CD14-positive monocyte (primary cell): ENCODE results near the gene FADS3. TPM values are rescaled to one million over a fixed set of nuclear protein-coding genes. Genes with fewer than 3 reads are reported as not detected.

Experiments
- DNase-seq, 3 donors: peaks; one replicate each; pipeline ENCODE4 v3.0.0-alpha.2; 2011 to 2022
- H2AFZ ChIP-seq: 2 replicates; pipeline ENCODE4 v1.6.0; 2012; ENCODE audit warnings: mild to moderate bottlenecking, low read depth, low read length, inconsistent platforms; ENCODE audit not compliant: insufficient read depth, poor library complexity, severe bottlenecking
- H3K27ac ChIP-seq, 2 donors: 1 replicate in 1 of 2; 2 replicates in 1 of 2; pipeline ENCODE4 v1.5.1; 2012 to 2013; ENCODE audit warnings: low read length in 2 of 2, control low read depth in 1 of 2, inconsistent platforms in 1 of 2, low read depth in 1 of 2, mild to moderate bottlenecking in 1 of 2
- H3K27me3 ChIP-seq, 2 donors: one replicate each; pipeline versions ENCODE4 v1.6.0 to v1.6.1; 2011 to 2013; ENCODE audit warnings: low read length in 2 of 2; ENCODE audit not compliant: control insufficient read depth in 2 of 2, insufficient read depth in 2 of 2
- H3K36me3 ChIP-seq, 2 donors: replicated peaks in 1 of 2; 1 replicate in 1 of 2; 2 replicates in 1 of 2; pipeline versions ENCODE4 v1.5.1 to v1.6.1; 2012 to 2013; ENCODE audit warnings: low read length in 2 of 2, control low read depth in 1 of 2, inconsistent platforms in 1 of 2, mild to moderate bottlenecking in 1 of 2; ENCODE audit not compliant: insufficient read depth in 2 of 2, control insufficient read depth in 1 of 2
- H3K4me1 ChIP-seq, 2 donors: 1 replicate in 1 of 2; 2 replicates in 1 of 2; pipeline versions ENCODE4 v1.5.1 to v1.6.1; 2012 to 2013; ENCODE audit warnings: low read length in 2 of 2, control low read depth in 1 of 2, inconsistent platforms in 1 of 2, mild to moderate bottlenecking in 1 of 2, moderate library complexity in 1 of 2; ENCODE audit not compliant: insufficient read depth in 2 of 2, control insufficient read depth in 1 of 2
- H3K4me2 ChIP-seq: replicated peaks from 2 replicates; pipeline ENCODE3; 2012; ENCODE audit warnings: low read length, moderate library complexity, mild to moderate bottlenecking; ENCODE audit not compliant: poor library complexity, severe bottlenecking; ENCODE audit errors: extremely low read depth
- H3K4me3 ChIP-seq, 3 experiments: fragments of 200-600 bp in 1 of 3; sonication (generic) in 1 of 3; replicated peaks in 1 of 3; 1 replicate in 2 of 3; 2 replicates in 1 of 3; pipeline ENCODE4 v1.5.1; 2011 to 2013; ENCODE audit warnings: low read length in 3 of 3, mild to moderate bottlenecking in 3 of 3, control low read depth in 2 of 3, low read depth in 2 of 3, inconsistent platforms in 1 of 3, moderate library complexity in 1 of 3
- H3K79me2 ChIP-seq: 2 replicates; pipeline ENCODE4 v1.6.0; 2012; ENCODE audit warnings: mild to moderate bottlenecking, control low read depth, inconsistent platforms, low read length, moderate library complexity; ENCODE audit not compliant: insufficient read depth
- H3K9ac ChIP-seq: 2 replicates; pipeline ENCODE4 v1.6.0; 2017; ENCODE audit warnings: low read length, mild to moderate bottlenecking; ENCODE audit not compliant: insufficient read depth, poor library complexity, severe bottlenecking
- H3K9me3 ChIP-seq, 2 donors: replicated peaks in 1 of 2; 1 replicate in 1 of 2; 2 replicates in 1 of 2; pipeline versions ENCODE4 v1.5.1 to v1.6.1; 2012 to 2013; ENCODE audit warnings: low read length in 2 of 2, control low read depth in 1 of 2; ENCODE audit not compliant: control insufficient read depth in 1 of 2, insufficient read depth in 1 of 2
- H4K20me1 ChIP-seq: 2 replicates; pipeline ENCODE4 v1.6.0; 2012; ENCODE audit warnings: mild to moderate bottlenecking, low read length, control low read depth, moderate library complexity; ENCODE audit not compliant: insufficient read depth
- H3K27ac Mint-ChIP-seq, 7 donors: one replicate each; pipeline ENCODE4 v1.8.0; 2020; ENCODE audit warnings: mild to moderate bottlenecking in 7 of 7, mixed read lengths in 7 of 7, moderate library complexity in 6 of 7, inconsistent platforms in 2 of 7
- H3K27me3 Mint-ChIP-seq, 3 donors: one replicate each; pipeline ENCODE4 v1.8.0; 2021 to 2022; ENCODE audit warnings: low read depth in 3 of 3, mild to moderate bottlenecking in 3 of 3, mixed read lengths in 3 of 3, moderate library complexity in 3 of 3, inconsistent platforms in 1 of 3
- H3K36me3 Mint-ChIP-seq, 2 donors: one replicate each; pipeline ENCODE4 v1.8.0; 2020; ENCODE audit warnings: mixed read lengths in 2 of 2, inconsistent platforms in 1 of 2, mild to moderate bottlenecking in 1 of 2
- H3K4me1 Mint-ChIP-seq: one replicate; pipeline ENCODE4 v1.8.0; 2020; ENCODE audit warnings: mild to moderate bottlenecking, mixed read lengths
- H3K4me3 Mint-ChIP-seq, 2 donors: one replicate each; pipeline ENCODE4 v1.8.0; 2020; ENCODE audit warnings: mild to moderate bottlenecking in 2 of 2, mixed read lengths in 2 of 2, moderate library complexity in 1 of 2
- H3K9me3 Mint-ChIP-seq, 7 donors: one replicate each; pipeline ENCODE4 v1.8.0; 2020 to 2022; ENCODE audit warnings: mixed read lengths in 7 of 7, mild to moderate bottlenecking in 6 of 7, moderate library complexity in 6 of 7, inconsistent platforms in 2 of 7
- CTCF ChIP-seq: fragments of 200-600 bp; IDR thresholded peaks from one replicate; pipeline ENCODE4 v1.8.0; 2022; ENCODE audit warnings: antibody characterized with exemption, mild to moderate bottlenecking
- WGBS: methylation state at CpG from one replicate; pipeline ENCODE4 v1.1.5; 2013; ENCODE audit warnings: missing lambda C conversion rate; ENCODE audit not compliant: insufficient coverage; 5-methylcytosine and 5-hydroxymethylcytosine counted together
- intact Hi-C, 2 donors: fragments of 100-400 bp; cut with micrococcal nuclease; formaldehyde crosslinking; loops; one replicate each; pipeline versions ENCODE4 v1.15.0 to v1.15.1; 2023
- polyA plus RNA-seq, 3 donors: library from polyadenylated mRNA; depleted of rRNA in 1 of 3; unstranded in 2 of 3; stranded (reverse) in 1 of 3; fragments of 300-500 nt in 2 of 3; fragments of >200 nt in 1 of 3; fragmentation: Illumina TruSeq in 2 of 3; gene quantifications; 1 replicate in 2 of 3; 2 replicates in 1 of 3; pipeline ENCODE4 v1.2.3, GENCODE V29; 2012 to 2021

The FADS3 gene
- polyA plus RNA-seq, 3 donors, result 2.5 to 6.8 (median 5.8) TPM

GRCh38 chr11:61924064-61924455 lies 32.7 kb upstream of the FADS3 start:
- H3K9ac ChIP-seq, result no peak overlapping the region
- peaks cover 0 to 7% of the 10 kb centered on the region in 2 donors for H3K27me3 ChIP-seq
- no peak overlapping the region for H3K4me2 ChIP-seq
- no peak overlapping the region for H2AFZ ChIP-seq
- H3K36me3 ChIP-seq, result no peaks in the 10 kb centered on the region
- intact Hi-C loops, result no loop called here
- H3K9me3 Mint-ChIP-seq, result peaks cover 0 to 3% (median 0%) of the 10 kb centered on the region in 7 donors
- H3K27ac ChIP-seq, result no peak overlapping the region
- 83% methylated on average over 4 of the region's 6 CpGs for WGBS
- no peaks in the 10 kb centered on the region for H3K79me2 ChIP-seq
- DNase-seq, result no peak
- peaks cover 32% of the 10 kb centered on the region in 2 donors for H3K4me1 ChIP-seq
- H3K27ac Mint-ChIP-seq, result no peak overlapping the region
- no peak overlapping the region for H3K4me3 Mint-ChIP-seq
- no peak for TF ChIP-seq CTCF
- no peaks in the 10 kb centered on the region for H3K36me3 Mint-ChIP-seq
- no peaks in the 10 kb centered on the region for H4K20me1 ChIP-seq
- H3K4me1 Mint-ChIP-seq, result peaks cover 19% of the 10 kb centered on the region
- peaks cover 8 to 22% (median 20%) of the 10 kb centered on the region in 3 donors for H3K27me3 Mint-ChIP-seq
- H3K4me3 ChIP-seq, result no peak overlapping the region
- H3K9me3 ChIP-seq, result no peaks in the 10 kb centered on the region

GRCh38 chr11:61923166-61924063 lies 32.1 kb upstream of the FADS3 start:
- 78% methylated on average over 18 of the region's 18 CpGs for WGBS
- no peak overlapping the region for H3K9ac ChIP-seq
- Mint-ChIP-seq H3K27me3 (peaks cover 14 to 28% (median 26%) of the 10 kb centered on the region in 3 donors), H3K4me1 (peaks cover 24% of the 10 kb centered on the region), H3K9me3 (peaks cover 0 to 4% (median 0%) of the 10 kb centered on the region in 7 donors), H3K4me3 (peak overlapping the region in 1 of 2 donors; percentile 26), H3K36me3 (peaks cover 0 to under 1% of the 10 kb centered on the region in 2 donors), H3K27ac (peak overlapping the region in 2 of 7 donors; percentile 68 to 84)
- no peak overlapping the region for H3K4me3 ChIP-seq
- no peak overlapping the region for H3K27ac ChIP-seq
- H3K79me2 ChIP-seq, result no peaks in the 10 kb centered on the region
- peaks cover 32 to 36% of the 10 kb centered on the region in 2 donors for H3K4me1 ChIP-seq
- peaks cover 2 to 14% of the 10 kb centered on the region in 2 donors for H3K27me3 ChIP-seq
- no peaks in the 10 kb centered on the region for H3K36me3 ChIP-seq
- no peaks in the 10 kb centered on the region for H3K9me3 ChIP-seq
- H4K20me1 ChIP-seq, result no peaks in the 10 kb centered on the region
- intact Hi-C loops, result no loop called here
- DNase-seq, result peak in 2 of 3 donors; percentile 29 to 46
- no peak for TF ChIP-seq CTCF
- H3K4me2 ChIP-seq, result no peak overlapping the region
- H2AFZ ChIP-seq, result no peak overlapping the region
